MM.1S (cell line): ENCODE data around the gene ZFX.

Experiments used
- DNase-seq: peaks from one replicate; pipeline ENCODE4 v3.0.0-alpha.2; 2015
- H2AFZ ChIP-seq: fragments of 300-600 bp; sonication (generic); 2 replicates; pipeline ENCODE4 v1.6.0; 2016; ENCODE audit warnings: antibody characterized with exemption, low read length
- H3F3A ChIP-seq: fragments of 300-600 bp; sonication (generic); 2 replicates; pipeline ENCODE4 v1.6.1; 2016; ENCODE audit warnings: mild to moderate bottlenecking, antibody characterized with exemption, low read length, moderate library complexity, mixed read lengths; ENCODE audit not compliant: insufficient read depth
- H3K27ac ChIP-seq: fragments of 300-600 bp; sonication (generic); 2 replicates; pipeline ENCODE4 v1.5.1; 2016; ENCODE audit warnings: mild to moderate bottlenecking, low read length
- H3K27me3 ChIP-seq: fragments of 300-600 bp; sonication (generic); replicated peaks from 2 replicates; pipeline ENCODE4 v1.6.0; 2016; ENCODE audit warnings: low read length; ENCODE audit not compliant: insufficient read depth
- H3K36me3 ChIP-seq: fragments of 300-600 bp; sonication (generic); replicated peaks from 2 replicates; pipeline ENCODE4 v1.6.1; 2016; ENCODE audit warnings: mild to moderate bottlenecking, low read length, mixed read lengths; ENCODE audit not compliant: insufficient read depth
- H3K4me1 ChIP-seq: fragments of 300-600 bp; sonication (generic); 2 replicates; pipeline ENCODE4 v1.6.1; 2016; ENCODE audit warnings: low read length, mixed read lengths
- H3K4me2 ChIP-seq: fragments of 300-600 bp; sonication (generic); 2 replicates; pipeline ENCODE4 v1.6.0; 2016; ENCODE audit warnings: low read depth, low read length
- H3K4me3 ChIP-seq: fragments of 300-600 bp; sonication (generic); 2 replicates; pipeline ENCODE4 v1.5.1; 2016; ENCODE audit warnings: low read length, mixed read lengths
- H3K79me2 ChIP-seq: fragments of 300-600 bp; sonication (generic); 2 replicates; pipeline ENCODE4 v1.6.1; 2016; ENCODE audit warnings: mixed run types, low read length, mixed read lengths
- H3K9ac ChIP-seq: fragments of 300-600 bp; sonication (generic); 2 replicates; pipeline ENCODE4 v1.6.1; 2016; ENCODE audit warnings: low read length, mixed read lengths
- H3K9me2 ChIP-seq: fragments of 300-600 bp; sonication (generic); replicated peaks from 2 replicates; pipeline ENCODE4 v1.6.1; 2016; ENCODE audit warnings: mild to moderate bottlenecking, low read length, mixed read lengths; ENCODE audit not compliant: insufficient read depth
- H3K9me3 ChIP-seq: fragments of 300-600 bp; sonication (generic); replicated peaks from 2 replicates; pipeline ENCODE4 v1.6.1; 2016; ENCODE audit warnings: mild to moderate bottlenecking, low read length, mixed read lengths; ENCODE audit not compliant: insufficient read depth
- H4K20me1 ChIP-seq: fragments of 300-600 bp; sonication (generic); 2 replicates; pipeline ENCODE4 v1.6.1; 2016; ENCODE audit warnings: mild to moderate bottlenecking, low read length, moderate library complexity, mixed read lengths; ENCODE audit not compliant: insufficient read depth
- CTCF ChIP-seq: fragments of 300-600 bp; sonication (generic); IDR thresholded peaks from 2 replicates; pipeline ENCODE4 v1.5.1; 2016; ENCODE audit warnings: antibody characterized with exemption, low read length, mixed read lengths
- EZH2 ChIP-seq: fragments of 300-600 bp; sonication (generic); optimal IDR thresholded peaks from 2 replicates; pipeline ENCODE3; 2017; ENCODE audit warnings: low read depth, mild to moderate bottlenecking, antibody characterized with exemption, low read length, mixed read lengths
- EZH2phosphoT487 ChIP-seq: fragments of 300-600 bp; sonication (generic); IDR thresholded peaks from 2 replicates; pipeline ENCODE4 v1.6.1; 2018; ENCODE audit warnings: antibody characterized with exemption, low read length

Gene ZFX

GRCh38 chrX:24201216-24201615 lies 51.7 kb downstream of the ZFX start:
- Histone ChIP-seq H3K27me3 (no peaks in the 10 kb centered on the region), H3K4me1 (peaks cover 6% of the 10 kb centered on the region; the same call in 1 of the 2 replicates), H3K9me2 (no peaks in the 10 kb centered on the region), H2AFZ (no peak overlapping the region), H3F3A (no peaks in the 10 kb centered on the region), H3K9me3 (no peaks in the 10 kb centered on the region), H3K4me3 (no peak overlapping the region), H3K9ac (no peak overlapping the region), H3K36me3 (no peaks in the 10 kb centered on the region), H3K79me2 (peaks cover 95% of the 10 kb centered on the region), H3K27ac (no peak overlapping the region), H4K20me1 (no peaks in the 10 kb centered on the region), H3K4me2 (no peak overlapping the region)
- TF ChIP-seq EZH2 (no peak), EZH2phosphoT487 (no peak), CTCF (no peak)
- no peak for DNase-seq

- Histone ChIP-seq H3F3A (no peaks in the 10 kb centered on the region), H3K4me3 (no peak overlapping the region), H2AFZ (no peak overlapping the region), H3K36me3 (no peaks in the 10 kb centered on the region), H3K27me3 (no peaks in the 10 kb centered on the region), H3K4me2 (no peak overlapping the region), H3K9ac (no peak overlapping the region), H3K27ac (no peak overlapping the region), H3K4me1 (peaks cover 6% of the 10 kb centered on the region; the same call in 1 of the 2 replicates), H4K20me1 (no peaks in the 10 kb centered on the region), H3K9me2 (no peaks in the 10 kb centered on the region), H3K79me2 (peaks cover 87% of the 10 kb centered on the region), H3K9me3 (no peaks in the 10 kb centered on the region)
- no peak for TF ChIP-seq EZH2phosphoT487
- TF ChIP-seq CTCF = no peak
- TF ChIP-seq EZH2 = no peak
- no peak for DNase-seq
These were observed 53.0 kb downstream of the ZFX start for GRCh38 chrX:24202465-24203031.

- Histone ChIP-seq H3K9me3 (no peaks in the 10 kb centered on the region), H3K27ac (no peak overlapping the region), H3F3A (no peaks in the 10 kb centered on the region), H3K27me3 (no peaks in the 10 kb centered on the region), H3K9me2 (no peaks in the 10 kb centered on the region), H2AFZ (no peak overlapping the region), H3K9ac (no peak overlapping the region), H3K4me3 (no peak overlapping the region), H3K36me3 (no peaks in the 10 kb centered on the region), H4K20me1 (no peaks in the 10 kb centered on the region), H3K4me2 (no peak overlapping the region), H3K4me1 (peaks cover 6% of the 10 kb centered on the region; the same call in 1 of the 2 replicates), H3K79me2 (peaks cover 87% of the 10 kb centered on the region)
- DNase-seq = no peak
- TF ChIP-seq EZH2phosphoT487 = no peak
- TF ChIP-seq CTCF = no peak
- TF ChIP-seq EZH2 = no peak
These were observed 53.7 kb downstream of the ZFX start for GRCh38 chrX:24203072-24203808.
